Measurements from ENCODE around the gene DR1. TPM values are rescaled to one million over a fixed set of nuclear protein-coding genes. Genes with fewer than 3 reads are reported as not detected.

The DR1 gene
- total RNA-seq, 3 donors from 2014 or later = 45.1 to 50.3 (median 47.4) TPM

- intact Hi-C loops (cut with DNase I, micrococcal nuclease) = no loop called here
- ATAC-seq = no peak
- no peak for DNase-seq
- no peak overlapping the region for H3K4me3 ChIP-seq
- H3K36me3 ChIP-seq (ENCODE audit: low read depth) = no peaks in the 10 kb centered on the region
- no peaks in the 10 kb centered on the region for H3K9me3 ChIP-seq
- no peak for TF ChIP-seq CTCF (IDR thresholded peaks at IDR 0.05)
- no peaks in the 10 kb centered on the region for H3K4me1 ChIP-seq (ENCODE audit: low read depth)
These were observed 14.3 kb upstream of the DR1 start for GRCh38 chr1:93331412-93331811.

GRCh38 chr1:93332368-93332767 lies 13.3 kb upstream of the DR1 start:
- ATAC-seq (no peak), DNase-seq (no peak)
- TF ChIP-seq CTCF (IDR thresholded peaks at IDR 0.05) = no peak
- intact Hi-C loops (cut with DNase I, micrococcal nuclease) = no loop called here
- no peak overlapping the region for H3K4me3 ChIP-seq
- H3K9me3 ChIP-seq = no peaks in the 10 kb centered on the region
- H3K4me1 ChIP-seq (ENCODE audit: low read depth) = no peaks in the 10 kb centered on the region
- no peaks in the 10 kb centered on the region for H3K36me3 ChIP-seq (ENCODE audit: low read depth)

- Histone ChIP-seq H3K36me3 (ENCODE audit: low read depth) (no peaks in the 10 kb centered on the region), H3K4me1 (ENCODE audit: low read depth) (no peaks in the 10 kb centered on the region), H3K9me3 (no peaks in the 10 kb centered on the region), H3K4me3 (no peak overlapping the region)
- DNase-seq = no peak
- ATAC-seq = no peak
- intact Hi-C loops (cut with DNase I, micrococcal nuclease) = no loop called here
- no peak for TF ChIP-seq CTCF (IDR thresholded peaks at IDR 0.05)
These were observed 7.1 kb upstream of the DR1 start for GRCh38 chr1:93338387-93339146.

- no peaks in the 10 kb centered on the region for H3K9me3 ChIP-seq
- TF ChIP-seq CTCF (IDR thresholded peaks at IDR 0.05) = no peak
- ATAC-seq (no peak), DNase-seq (no peak)
- H3K4me3 ChIP-seq = no peak overlapping the region
- no peaks in the 10 kb centered on the region for H3K36me3 ChIP-seq (ENCODE audit: low read depth)
- intact Hi-C loops (cut with DNase I, micrococcal nuclease) = no loop called here
- no peaks in the 10 kb centered on the region for H3K4me1 ChIP-seq (ENCODE audit: low read depth)
These were observed 6.5 kb upstream of the DR1 start for GRCh38 chr1:93339171-93339697.

GRCh38 chr1:93340090-93340489 lies 5.6 kb upstream of the DR1 start:
- H3K9me3 ChIP-seq = no peaks in the 10 kb centered on the region
- no peaks in the 10 kb centered on the region for H3K4me1 ChIP-seq (ENCODE audit: low read depth)
- intact Hi-C loops (cut with DNase I, micrococcal nuclease) = no loop called here
- DNase-seq (no peak), ATAC-seq (no peak)
- no peaks in the 10 kb centered on the region for H3K36me3 ChIP-seq (ENCODE audit: low read depth)
- TF ChIP-seq CTCF (IDR thresholded peaks at IDR 0.05) = no peak
- H3K4me3 ChIP-seq = no peak overlapping the region
